Stimulated activated CD8-positive, alpha-beta memory T cell treated with anti-CD3 and anti-CD28 coated beads, Interleukin-15, amount 100 ng/mL, for 48 hours (primary cell): Measurements from ENCODE around the gene C1QTNF12.

Source experiments
- DNase-seq, 2 donors: peaks; one replicate each; pipeline ENCODE4 v3.0.0-alpha.2; 2020; ENCODE audit warnings: low read depth in 2 of 2

The C1QTNF12 gene

GRCh38 chr1:1240822-1241587 is 5.5 kb downstream of the C1QTNF12 start:
- no peak for DNase-seq

GRCh38 chr1:1240348-1240732 is 6.2 kb downstream of the C1QTNF12 start:
- DNase-seq = no peak

GRCh38 chr1:1239614-1240347 is 6.7 kb downstream of the C1QTNF12 start:
- no peak for DNase-seq

GRCh38 chr1:1239227-1239613 is 7.3 kb downstream of the C1QTNF12 start:
- DNase-seq = no peak

GRCh38 chr1:1238702-1239178 is 7.8 kb downstream of the C1QTNF12 start:
- DNase-seq = no peak

GRCh38 chr1:1237874-1238701 is 8.4 kb downstream of the C1QTNF12 start:
- no peak for DNase-seq

GRCh38 chr1:1236945-1237873 is 9.3 kb downstream of the C1QTNF12 start:
- DNase-seq = no peak

GRCh38 chr1:1236176-1236763 is 10.3 kb downstream of the C1QTNF12 start:
- DNase-seq = no peak

GRCh38 chr1:1235016-1235744 is 11.3 kb downstream of the C1QTNF12 start:
- no peak for DNase-seq

- no peak for DNase-seq
Observed at GRCh38 chr1:1234180-1234808, 12.2 kb downstream of the C1QTNF12 start.

- no peak for DNase-seq
Observed at GRCh38 chr1:1233567-1233892, 13.0 kb downstream of the C1QTNF12 start.

GRCh38 chr1:1232796-1233566 is 13.5 kb downstream of the C1QTNF12 start:
- no peak for DNase-seq

GRCh38 chr1:1232208-1232795 is 14.2 kb downstream of the C1QTNF12 start, which contains the start of gene B3GALT6:
Gene B3GALT6, plus strand, starts transcription at chr1:1232237. Its CDS starts 42 bp downstream, at chr1:1232279.
- no peak for DNase-seq

- peak; percentile 95 to 96 for DNase-seq
Observed at GRCh38 chr1:1231400-1232207, 14.9 kb downstream of the C1QTNF12 start, which contains the start of gene SDF4. Gene SDF4, minus strand, starts transcription at chr1:1232001. Its CDS starts 3,229 bp downstream, at chr1:1228772.

- DNase-seq = no peak
Observed at GRCh38 chr1:1230656-1231399, 15.7 kb downstream of the C1QTNF12 start.

GRCh38 chr1:1229770-1230169 is 16.8 kb downstream of the C1QTNF12 start:
- no peak for DNase-seq
